ENCODE measurements around the gene GPR31.
A peak's percentile ranks its signal among the peaks of the same experiment; 100 is the strongest.

Gene GPR31

DNA sequence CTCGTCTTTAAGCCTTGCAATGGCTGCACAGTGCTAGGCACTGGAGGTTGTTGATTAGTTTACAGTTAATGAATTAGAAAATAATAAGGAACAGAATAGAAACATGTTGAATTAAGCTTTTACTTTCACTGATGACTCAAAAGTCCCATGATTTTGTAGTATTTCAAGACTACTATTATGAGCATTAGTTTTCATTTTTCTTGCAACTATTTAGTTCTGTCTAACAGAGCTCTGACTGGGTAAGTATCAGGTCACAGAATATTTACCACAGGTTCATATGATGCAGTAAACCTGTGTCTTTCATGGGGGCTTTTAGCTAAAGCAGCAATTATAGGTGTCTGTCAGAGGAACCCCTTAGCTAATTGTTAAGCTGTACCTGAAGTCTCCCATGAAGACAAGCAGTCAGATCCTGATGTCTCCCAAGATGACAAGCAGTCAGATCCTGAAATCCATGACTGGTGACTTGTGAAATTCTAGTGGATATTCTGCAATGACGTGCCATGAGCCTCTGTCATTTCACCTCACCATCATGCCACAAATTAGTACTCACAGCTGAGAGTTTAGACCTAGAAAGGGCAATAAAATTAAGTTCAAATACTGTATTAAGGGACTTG is 8.2 kb upstream of the GPR31 start:
- no peak for DNase-seq (ENCODE audit: low spot score)

GRCh38 chr6:167164261-167164660 is 6.5 kb upstream of the GPR31 start:
- DNase-seq (ENCODE audit: low spot score): no peak

DNA sequence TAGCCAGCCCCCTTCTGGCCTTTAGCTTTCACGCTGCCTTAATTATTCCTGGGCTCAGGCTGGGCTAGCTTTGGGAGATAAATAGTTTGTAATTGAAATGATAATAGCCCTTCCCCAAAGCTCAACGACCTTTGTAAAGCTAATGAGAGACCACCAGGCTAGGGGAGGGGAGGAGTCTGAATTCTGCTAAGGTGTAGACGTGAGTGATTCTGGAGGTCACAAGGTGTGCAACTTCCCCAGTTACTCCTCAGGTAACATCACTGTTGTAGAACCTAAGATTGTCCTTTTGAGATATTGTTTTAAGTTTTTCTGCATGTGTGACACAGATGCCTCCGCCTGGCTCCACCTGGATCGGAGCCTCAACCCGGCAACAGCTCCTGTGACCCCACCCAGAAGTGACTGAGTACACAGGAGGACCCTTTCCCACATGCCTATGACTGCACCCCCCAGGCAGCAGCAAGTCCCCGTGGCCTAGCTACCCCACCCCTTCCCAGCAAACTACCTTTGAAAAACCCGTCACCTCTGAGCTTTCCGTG is 5.8 kb upstream of the GPR31 start:
- DNase-seq (ENCODE audit: low spot score): no peak

GRCh38 chr6:167162591-167162990 is 4.8 kb upstream of the GPR31 start:
- DNase-seq (ENCODE audit: low spot score): no peak

- DNase-seq (ENCODE audit: low spot score): no peak
Observed at GRCh38 chr6:167161851-167162467, 4.2 kb upstream of the GPR31 start.

DNA sequence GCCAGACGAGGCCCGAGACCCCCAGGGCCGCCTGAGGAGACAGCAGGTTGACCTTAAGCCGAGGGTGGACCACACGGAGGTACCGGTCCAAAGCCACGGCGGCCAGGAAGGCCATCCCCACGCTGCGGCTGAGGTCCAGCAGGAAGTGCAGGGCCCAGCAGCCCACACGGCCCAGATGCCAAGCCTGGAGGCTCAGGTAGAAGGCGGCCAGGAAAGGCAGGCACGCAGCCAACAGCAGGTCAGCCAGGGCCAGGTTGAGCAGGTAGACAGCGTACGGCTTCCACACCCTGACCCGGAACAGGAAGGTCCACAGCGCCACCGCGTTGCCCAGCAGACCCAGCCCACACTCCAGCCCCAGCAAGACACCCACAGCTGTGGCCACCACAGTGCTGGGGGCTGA is 366 bp downstream of the GPR31 start:
- no peak for DNase-seq (ENCODE audit: low spot score)

GRCh38 chr6:167154895-167155294 is 2.9 kb downstream of the GPR31 start:
- no peak for DNase-seq (ENCODE audit: low spot score)

GRCh38 chr6:167154291-167154690 is 3.5 kb downstream of the GPR31 start:
- no peak for DNase-seq (ENCODE audit: low spot score)

- no peak for DNase-seq (ENCODE audit: low spot score)
Observed at GRCh38 chr6:167153521-167153959, 4.2 kb downstream of the GPR31 start.

- DNase-seq (ENCODE audit: low spot score): no peak
Observed at GRCh38 chr6:167152862-167153261, 4.9 kb downstream of the GPR31 start.

GRCh38 chr6:167151648-167152047 is 6.1 kb downstream of the GPR31 start:
- DNase-seq (ENCODE audit: low spot score): no peak

DNA sequence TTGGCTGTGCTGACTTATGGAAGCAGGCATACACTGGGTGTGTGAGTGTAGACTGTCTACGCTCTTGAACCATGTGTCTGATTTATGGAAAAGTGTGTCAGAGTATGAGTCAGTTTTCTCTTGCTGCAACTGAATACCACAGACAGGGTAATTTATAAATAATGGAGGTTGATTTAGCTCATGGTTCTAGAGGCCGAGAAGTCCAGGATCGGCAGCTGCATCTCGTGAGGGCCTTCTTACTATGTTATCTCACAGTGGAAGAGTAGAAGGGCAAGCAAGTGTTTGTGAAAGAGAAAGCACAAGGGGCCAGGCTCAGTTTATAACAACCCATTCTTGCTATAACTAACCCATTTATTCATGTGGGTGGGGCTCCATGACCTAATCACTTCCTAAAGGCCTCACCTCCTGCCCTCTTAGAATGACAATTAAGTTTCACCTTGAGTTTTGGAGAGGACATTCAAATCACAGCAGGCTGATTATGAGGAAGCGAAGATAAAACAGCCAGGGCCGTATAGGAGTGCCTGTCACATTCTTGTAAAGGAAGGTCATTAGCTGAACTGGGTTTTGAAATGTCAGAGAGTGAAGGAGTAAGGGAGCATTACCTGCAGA is 6.7 kb downstream of the GPR31 start:
- no peak for DNase-seq (ENCODE audit: low spot score)

DNA sequence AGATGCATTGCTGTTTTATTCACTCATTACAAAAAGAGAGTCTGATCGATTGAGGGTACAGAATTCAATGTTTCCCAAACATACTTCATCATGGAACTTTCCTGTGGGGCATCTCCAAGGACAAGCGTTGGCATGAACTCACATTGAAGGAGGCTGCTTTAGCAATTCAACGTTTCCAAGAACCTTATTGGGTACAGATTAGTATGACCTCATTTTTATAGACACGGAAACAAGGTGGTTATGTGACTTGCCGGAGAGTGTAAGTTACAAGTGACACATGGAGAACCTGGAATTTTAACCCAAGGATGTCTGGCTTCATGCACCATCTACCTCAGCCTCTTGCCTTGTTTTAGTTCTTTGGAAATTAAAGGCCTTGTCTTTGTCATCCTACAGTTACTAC is 8.8 kb downstream of the GPR31 start:
- no peak for DNase-seq (ENCODE audit: low spot score)

DNA sequence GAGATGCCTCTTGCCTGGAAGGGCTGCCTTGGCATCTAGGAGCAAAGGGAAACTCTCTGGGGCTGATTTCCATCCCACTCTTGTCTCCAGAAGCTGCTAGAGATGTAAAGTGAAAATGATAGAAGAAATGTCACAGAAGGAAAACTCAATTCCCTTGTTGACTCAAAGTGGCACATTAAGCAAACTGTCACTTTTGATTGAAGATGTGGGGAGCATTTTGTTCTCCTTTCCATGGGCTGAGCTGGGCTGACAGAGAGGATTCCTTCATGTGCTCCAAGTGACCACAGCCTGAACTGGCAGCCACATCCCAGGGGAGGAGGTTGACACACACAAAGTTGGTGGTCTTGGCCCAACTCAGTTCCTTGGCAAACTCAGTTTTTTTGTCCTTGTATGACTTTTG is 9.8 kb downstream of the GPR31 start:
- no peak for DNase-seq (ENCODE audit: low spot score)

GRCh38 chr6:167146977-167147376 is 10.8 kb downstream of the GPR31 start:
- no peak for DNase-seq (ENCODE audit: low spot score)

DNA sequence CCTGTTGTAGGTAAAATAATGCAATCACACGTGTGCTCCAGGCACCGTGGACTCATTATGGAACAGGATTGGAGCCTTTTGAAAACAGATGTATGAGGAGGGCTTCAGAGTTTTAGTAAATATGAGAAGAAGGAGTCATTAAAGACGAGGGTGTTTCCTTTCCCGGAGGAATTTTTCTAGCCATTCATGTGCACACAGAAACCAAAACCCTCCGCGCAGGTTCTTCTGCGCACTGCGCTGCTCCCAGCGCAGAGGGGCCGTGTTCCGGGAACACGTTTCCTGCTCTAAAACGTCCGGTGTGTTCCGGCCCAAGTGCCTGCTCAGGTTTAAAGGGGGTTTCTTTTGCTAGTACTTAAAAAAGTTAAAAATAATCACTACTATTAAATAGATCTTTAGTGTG is 11.6 kb downstream of the GPR31 start:
- DNase-seq (ENCODE audit: low spot score): no peak

DNA sequence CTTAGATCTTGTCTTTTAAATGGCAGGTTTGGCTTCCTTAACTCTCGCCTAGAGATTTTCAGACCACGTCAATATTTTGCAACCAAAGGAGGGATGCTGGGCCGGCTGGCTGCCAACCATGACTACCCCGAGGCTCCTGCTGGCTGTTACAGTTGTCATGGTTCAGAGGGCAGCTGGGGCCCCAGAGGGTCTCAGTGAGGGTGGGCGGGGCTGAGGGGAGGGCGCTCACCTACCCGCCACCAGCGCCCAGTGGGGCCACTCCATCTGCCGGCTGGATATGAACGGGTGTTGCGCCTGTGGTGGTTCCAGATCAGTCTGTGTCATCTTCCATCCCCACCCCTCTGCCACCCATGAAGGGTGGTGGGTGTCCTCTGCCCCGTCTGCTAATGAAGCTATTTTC is 12.3 kb downstream of the GPR31 start:
- no peak for DNase-seq (ENCODE audit: low spot score)

DNA sequence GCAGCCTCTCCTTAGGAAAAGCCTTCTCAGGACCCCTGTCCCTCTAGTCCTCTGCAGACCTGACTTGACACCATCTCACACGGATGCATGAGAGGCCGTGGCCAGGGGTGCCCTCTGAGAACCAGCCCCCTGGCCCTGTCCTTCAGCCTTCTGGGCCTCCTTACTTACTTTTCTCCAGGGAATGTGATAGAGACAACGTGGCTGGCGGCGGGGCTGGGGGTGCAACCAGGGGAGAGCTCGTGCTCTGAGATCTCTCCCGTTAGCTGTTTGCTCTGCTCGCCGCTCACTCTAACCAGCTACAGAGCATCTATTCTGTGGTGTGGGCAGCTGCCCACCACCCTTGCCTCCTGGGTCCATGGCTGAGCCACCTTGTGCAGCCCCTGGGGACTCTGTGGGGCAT is 14.7 kb downstream of the GPR31 start:
- no peak for DNase-seq (ENCODE audit: low spot score)

DNA sequence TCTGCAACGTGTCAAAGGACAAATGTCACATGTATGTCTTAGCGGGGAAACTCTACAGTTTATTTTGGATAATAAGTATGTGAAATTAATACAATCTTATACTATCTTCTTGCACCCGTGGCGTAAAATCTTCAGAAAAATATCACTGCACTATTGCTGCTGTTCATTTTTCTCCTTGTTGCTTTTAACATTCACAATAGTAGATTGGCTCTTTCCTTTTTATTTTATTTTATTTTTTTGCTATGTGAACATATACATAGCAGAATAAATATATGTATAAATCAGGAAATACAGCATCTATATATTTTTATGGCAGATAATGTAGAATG is 15.4 kb downstream of the GPR31 start:
- no peak for DNase-seq (ENCODE audit: low spot score)

- peak; percentile 75 for DNase-seq (ENCODE audit: low spot score)
Observed at GRCh38 chr6:167141667-167142432, 15.9 kb downstream of the GPR31 start.

GRCh38 chr6:167140589-167141474 is 16.9 kb downstream of the GPR31 start:
- no peak for DNase-seq (ENCODE audit: low spot score)

DNA sequence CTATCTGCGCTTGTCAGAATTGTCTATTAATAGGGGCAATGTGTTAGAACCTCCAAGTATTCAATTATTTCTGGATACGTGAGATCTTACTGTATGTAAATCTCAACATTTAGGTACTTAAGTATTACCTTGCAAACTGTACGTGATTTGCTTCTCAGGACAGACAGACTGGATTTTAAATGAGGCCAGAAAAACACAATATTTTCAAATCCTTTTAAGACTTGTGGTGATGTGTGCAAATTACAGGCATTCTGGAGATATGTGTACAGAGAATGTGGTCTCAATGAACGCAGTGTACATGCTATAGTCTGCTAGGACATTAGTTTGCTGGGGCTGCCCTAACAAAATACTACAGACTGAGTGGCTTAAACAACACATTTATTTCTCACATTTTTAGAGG is 18.0 kb downstream of the GPR31 start:
- DNase-seq (ENCODE audit: low spot score): no peak

Data from D341Med (cell line).